ENCODE measurements around the gene CFAP53. TPM values are rescaled to one million over a fixed set of nuclear protein-coding genes. Genes with fewer than 3 reads are reported as not detected.
"Not testable (repeated sequence)": the region's sequence is repeated elsewhere in the genome, so short reads cannot be mapped to it uniquely, and the experiment has no call there.

Gene CFAP53, protein sequence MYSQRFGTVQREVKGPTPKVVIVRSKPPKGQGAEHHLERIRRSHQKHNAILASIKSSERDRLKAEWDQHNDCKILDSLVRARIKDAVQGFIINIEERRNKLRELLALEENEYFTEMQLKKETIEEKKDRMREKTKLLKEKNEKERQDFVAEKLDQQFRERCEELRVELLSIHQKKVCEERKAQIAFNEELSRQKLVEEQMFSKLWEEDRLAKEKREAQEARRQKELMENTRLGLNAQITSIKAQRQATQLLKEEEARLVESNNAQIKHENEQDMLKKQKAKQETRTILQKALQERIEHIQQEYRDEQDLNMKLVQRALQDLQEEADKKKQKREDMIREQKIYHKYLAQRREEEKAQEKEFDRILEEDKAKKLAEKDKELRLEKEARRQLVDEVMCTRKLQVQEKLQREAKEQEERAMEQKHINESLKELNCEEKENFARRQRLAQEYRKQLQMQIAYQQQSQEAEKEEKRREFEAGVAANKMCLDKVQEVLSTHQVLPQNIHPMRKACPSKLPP
- polyA plus RNA-seq (2013, experiment 1 of 2; ENCODE audit: insufficient read length), result 0.22 TPM
- 0.13 TPM for polyA plus RNA-seq (2013, experiment 2 of 2; ENCODE audit: insufficient read length)

DNA sequence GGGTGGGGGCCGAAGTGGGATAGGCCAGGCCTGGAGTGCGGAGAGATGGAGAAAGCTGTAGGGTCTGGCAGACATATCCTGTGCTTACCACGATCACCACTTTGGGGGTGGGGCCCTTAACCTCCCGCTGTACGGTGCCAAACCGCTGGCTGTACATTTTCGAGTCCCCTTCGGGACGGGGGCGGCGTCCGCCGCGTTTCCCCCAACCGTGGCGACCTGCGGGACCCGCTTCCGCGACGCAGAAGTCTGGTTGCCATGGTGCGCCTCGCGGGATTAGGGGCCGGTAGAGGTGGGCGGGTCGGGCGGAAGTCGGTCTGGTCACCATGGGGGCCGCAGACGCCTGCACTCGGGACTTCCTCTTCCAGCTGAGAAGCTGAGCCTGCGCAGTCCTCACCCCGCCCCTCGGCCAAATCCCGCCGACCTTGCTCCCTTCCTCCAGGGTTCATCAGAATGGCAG, at the start of gene CFAP53:
Gene CFAP53 (minus strand): TSS at position 248 of the 457 bp plus-strand sequence. CDS start 91 bp downstream, at position 157.
- peak; percentile 88 for DNase-seq

DNA sequence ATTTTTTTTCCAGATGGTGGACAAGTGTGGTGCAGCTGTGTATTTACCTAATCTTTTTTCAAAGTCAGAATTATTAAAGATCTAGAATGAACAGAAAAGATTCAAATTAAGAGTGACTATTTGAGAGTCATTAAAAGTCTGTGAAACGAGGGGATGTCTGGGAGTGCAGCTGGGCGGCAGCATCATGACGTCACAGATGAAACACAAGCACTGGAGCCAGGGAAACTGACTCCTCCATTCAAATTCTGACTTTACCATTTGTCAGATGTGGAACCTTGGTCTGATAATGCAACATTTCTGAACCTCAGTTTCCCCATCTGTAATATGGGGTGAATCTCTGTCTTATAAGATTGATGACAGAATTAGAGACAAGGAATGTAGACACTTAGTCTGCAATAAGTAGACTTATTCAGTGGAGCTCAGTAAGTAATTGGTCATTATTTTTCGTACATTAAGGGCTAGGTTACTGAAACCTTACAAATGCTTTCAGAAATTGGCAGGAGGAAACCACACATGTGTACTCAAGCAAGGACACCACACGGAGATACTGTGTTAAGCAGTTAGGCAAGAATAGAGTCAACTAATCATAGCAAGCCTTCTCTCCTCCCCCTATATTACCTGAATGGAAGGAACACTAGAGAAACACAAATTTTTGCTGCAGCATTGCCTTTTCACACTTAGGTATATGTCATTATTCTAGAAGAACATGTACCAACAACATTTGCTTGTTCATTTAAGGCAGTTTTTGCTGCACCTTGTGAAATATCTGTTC, 49.0 kb upstream of the CFAP53 start:
- no peak for DNase-seq

DNA sequence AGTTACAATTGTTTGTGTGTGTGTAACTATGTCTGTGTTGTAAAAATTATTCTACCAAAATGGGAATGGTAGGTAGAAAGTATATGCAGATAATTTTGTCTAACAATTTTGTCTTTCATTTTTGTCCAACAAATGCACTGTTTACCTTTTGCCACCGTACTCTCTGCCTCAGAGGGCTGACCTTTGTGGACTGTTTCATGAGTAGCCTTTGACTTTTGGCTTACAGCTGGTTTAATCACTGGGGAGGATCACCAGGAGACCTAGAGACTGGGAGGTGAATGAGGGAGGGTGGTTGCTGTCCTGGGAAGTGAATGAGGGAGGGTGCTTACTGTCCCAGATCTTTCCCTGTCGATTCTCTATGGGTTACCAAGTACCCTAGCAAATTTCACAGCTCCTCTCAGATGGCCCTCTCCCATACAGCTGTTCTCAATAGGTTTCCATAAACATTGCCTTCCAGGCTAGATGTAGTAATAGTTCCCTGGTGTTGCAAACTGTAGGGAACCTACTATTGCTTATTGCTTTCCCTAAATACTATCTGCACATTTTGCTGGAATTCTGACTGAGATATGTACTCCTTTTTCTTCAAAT, 47.7 kb upstream of the CFAP53 start:
- no peak for DNase-seq

DNA sequence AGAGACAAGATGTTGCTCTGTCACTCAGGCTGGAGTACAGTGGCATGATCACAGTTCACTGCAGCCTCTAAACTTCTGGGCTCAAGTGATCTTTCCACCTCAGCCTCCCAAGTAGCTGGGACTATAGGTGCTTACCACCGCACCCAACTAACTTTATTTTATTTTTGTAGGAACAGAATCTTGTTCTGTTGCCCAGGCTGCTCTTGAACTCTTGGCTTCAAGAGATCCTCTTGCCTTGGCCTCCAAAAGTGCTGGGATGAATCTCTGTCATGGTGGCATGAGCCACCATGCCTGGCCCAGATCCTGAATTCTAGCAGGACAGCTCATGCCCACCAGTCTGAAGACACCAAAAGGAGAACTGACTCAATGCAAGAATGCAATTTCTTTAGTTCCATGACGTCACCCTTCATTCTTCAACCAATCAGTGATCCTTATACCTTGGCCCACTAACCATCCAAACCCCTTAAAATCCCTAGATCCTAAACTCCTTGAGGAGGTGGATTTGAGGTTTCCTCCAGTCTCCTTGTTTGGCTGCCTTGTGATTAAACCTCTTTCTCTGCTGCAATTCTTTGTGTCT, 46.8 kb upstream of the CFAP53 start:
- DNase-seq, result no peak

DNA sequence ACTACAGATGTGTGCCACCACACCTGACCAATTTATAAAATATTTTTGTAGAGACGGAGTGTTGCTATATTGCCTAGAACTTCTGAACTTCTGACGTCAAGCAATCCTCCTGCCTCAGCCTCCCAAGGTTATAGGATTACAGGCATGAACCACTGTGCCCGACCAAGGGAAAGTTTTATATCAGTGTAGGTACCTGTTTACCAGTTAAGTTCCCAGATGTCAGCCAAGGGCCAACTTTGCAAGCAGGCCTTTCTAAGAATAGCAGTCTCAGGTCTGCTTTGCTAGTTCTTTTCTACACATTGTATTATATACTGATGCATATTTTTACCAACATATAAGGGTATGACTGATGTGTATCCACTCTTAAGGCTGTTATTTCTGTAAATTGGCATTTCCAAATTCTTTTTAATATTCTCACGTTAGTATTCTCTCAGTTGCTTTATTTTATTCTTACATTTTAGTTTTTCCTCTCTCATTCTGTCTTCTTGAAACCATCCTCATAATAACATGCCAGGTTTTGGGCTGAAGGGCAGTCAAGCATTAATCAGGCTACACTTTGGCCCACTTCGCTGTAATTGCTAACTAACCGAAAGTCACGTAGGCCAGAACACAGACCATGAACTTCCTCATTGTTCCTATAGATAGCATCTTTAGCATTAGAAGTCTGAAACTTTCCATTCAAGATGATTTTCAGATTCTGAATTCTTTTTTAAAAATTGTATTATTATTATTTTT, 46.2 kb upstream of the CFAP53 start:
- DNase-seq, result no peak

DNA sequence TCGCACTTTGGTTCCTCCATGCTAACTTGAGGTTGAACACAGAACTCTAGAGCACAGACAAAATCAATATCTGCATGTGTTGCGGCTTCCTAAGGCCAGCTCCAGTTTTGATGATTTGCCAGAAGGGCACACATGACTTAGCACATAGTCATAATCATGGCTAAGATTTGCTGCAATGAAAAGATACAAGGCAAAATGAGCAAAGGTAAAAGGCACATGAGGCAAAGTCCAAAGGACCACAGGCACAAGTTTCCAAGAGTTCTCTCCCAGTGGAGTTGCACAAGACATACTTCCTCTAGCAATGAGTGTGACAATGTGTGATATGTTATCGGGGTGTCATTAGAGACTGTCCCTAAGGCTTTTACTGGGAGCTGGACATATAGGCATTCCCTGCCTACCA, 45.4 kb upstream of the CFAP53 start:
- DNase-seq, result no peak

DNA sequence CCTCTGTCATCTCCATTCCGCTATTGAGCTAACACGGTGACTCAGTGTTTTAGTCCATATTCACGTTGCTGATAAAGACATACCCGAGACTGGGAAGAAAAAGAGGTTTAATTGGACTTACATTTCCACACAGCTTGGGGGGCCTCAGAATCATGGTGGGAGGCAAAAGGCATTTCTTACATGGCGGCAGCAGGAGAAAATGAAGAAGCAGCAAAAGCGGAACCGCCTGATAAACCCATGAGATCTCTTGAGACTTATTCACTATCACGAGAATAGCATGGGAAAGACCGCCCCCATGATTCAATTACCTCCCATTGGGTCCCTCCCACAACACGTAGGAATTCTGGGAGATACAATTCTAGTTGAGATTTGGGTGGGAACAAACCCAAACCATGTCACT, 43.8 kb upstream of the CFAP53 start:
- DNase-seq, result no peak

DNA sequence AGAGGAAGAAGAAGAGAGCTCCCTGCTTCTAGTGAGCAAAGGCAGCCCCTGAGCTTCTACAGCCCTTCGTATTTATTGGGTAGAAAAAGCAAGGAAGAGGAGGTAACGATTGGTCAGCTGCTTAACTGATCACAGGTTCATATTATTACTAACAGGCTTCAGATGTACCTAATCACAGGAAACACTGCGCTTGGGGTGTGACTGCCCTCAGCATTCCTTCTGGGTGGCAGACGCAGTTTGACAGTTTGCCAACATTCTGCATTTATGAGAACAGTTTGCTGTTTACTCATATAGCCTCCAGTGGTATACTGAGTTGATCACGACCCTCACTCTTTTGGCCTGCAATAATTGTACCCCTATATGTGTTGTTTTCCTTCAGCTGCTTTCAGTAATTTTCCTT, 42.6 kb upstream of the CFAP53 start:
- DNase-seq, result not testable (repeated sequence)

DNA sequence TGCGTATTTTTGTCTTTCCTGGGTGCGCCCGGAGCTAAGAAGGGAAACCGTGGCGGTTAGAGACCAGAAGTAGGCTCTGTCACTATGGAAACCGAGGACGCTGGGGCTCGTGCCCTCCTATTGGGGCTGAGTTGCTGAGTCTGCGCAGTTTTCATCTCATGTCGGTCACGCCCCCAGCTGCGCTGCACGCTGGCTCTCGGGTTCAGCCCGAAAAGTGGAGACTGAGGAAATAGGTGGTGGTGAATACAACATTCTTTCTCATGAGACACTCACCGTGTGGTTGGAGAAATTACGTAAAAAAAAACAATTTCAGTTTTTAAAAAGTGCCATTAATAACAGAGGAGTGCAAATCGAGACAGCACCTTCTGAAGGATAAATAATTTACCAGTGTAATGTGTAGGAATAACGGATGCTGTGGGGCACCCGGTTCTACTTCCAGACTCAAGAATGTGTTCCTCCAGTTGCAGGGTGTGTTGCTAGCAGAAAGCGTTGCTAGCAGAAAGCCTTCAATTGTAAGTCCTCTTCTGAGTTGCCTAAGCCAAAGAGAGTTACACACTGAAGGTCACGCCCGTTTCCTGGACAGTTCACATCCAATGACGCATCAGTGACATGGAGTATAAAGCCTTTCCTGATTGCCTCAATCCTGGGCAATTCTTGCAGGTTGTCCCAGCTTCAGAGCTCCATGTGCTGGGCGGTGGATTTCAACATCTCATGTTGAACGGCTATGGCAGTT, 41.6 kb upstream of the CFAP53 start:
- peak; percentile 88 for DNase-seq

DNA sequence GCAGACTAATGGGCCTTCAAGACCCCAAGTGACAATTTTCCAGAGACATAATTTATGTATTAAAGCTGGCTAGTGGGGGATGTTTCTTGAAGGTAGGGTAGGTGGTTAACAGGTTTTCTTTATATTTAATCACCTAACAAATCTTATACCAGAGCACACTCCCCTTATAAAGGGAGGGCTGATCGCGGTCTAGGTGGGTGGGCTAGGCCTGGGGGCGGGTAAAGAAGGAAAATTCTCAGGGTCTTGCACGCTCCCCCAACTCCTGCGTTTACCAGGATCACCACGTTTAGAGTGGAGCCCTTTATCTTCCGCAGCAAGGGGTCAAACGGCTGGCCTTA, 41.1 kb upstream of the CFAP53 start:
- no peak for DNase-seq

DNA sequence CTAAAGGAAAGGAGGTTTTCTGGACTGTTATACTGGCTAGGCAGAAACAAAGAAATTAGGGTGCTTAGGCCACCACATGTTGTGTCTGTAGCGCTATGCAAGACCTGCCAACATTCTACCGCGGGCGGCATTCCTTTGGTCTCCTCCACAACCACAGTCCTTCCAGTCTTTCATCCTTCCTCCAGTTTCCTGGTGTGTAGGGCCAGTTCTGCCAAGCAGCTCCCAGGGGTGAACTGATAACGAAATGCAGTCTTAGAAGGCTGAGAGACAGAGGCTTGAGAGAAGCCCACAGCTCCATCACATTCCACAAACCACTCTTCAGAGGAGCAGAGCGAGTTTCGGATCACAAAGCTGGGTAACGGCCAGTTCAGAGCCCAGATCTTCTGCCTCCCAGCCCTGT, 40.6 kb upstream of the CFAP53 start:
- DNase-seq, result peak; percentile 35

DNA sequence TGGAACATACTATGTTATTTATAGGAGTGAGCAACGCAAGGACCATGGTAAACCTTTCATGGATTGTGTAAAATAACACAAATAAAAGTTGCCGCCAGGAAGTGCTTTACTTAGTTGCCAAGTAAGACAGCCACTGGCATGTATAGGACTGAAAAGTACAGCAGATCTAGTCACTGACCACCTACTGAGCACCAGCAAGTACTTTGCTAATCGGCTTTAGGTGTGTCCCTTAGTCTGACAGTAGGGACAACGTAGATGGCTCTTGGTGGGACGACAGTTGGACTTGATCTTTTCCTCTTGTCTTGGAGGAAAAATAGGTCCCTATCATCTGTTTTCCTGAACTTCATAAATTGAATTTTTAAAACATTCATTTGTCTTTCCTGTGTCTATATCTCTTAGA, 34.8 kb upstream of the CFAP53 start:
- DNase-seq, result no peak

DNA sequence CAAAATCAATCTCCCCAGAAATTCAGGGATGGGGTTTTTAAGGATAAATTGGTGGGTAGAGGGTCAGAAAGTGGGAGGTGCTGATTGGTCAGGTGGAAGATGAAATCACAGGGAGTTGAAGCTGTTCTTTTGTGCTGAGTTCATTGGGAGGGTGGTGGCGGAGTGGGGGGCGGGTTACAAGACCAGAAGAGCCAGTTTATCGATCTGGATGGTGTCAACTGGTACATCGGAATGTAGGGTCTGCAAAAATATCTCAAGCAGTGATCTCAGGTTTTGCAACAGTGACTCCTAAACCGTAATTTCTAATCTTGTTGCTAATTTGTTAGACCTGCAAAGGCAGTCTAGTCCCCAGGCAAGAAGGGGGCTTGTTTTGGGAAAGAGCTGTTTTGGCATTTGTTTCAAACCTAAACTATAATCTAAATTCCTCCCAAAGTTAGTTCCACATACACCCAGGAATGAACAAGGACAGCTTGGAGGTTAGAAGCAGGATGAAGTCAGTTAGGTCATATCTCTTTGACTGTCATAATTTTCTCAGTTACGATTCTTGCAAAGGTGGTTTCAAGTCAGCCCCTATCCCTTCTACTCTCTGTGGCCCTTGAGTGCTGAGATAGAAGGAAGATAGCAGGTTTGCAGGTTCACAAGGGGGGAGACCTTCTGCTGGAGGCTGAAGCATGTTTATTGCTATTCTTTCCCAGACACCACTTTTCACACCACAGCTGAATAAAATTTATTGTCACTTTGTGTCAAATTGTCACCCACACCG, 33.5 kb upstream of the CFAP53 start:
- no peak for DNase-seq

DNA sequence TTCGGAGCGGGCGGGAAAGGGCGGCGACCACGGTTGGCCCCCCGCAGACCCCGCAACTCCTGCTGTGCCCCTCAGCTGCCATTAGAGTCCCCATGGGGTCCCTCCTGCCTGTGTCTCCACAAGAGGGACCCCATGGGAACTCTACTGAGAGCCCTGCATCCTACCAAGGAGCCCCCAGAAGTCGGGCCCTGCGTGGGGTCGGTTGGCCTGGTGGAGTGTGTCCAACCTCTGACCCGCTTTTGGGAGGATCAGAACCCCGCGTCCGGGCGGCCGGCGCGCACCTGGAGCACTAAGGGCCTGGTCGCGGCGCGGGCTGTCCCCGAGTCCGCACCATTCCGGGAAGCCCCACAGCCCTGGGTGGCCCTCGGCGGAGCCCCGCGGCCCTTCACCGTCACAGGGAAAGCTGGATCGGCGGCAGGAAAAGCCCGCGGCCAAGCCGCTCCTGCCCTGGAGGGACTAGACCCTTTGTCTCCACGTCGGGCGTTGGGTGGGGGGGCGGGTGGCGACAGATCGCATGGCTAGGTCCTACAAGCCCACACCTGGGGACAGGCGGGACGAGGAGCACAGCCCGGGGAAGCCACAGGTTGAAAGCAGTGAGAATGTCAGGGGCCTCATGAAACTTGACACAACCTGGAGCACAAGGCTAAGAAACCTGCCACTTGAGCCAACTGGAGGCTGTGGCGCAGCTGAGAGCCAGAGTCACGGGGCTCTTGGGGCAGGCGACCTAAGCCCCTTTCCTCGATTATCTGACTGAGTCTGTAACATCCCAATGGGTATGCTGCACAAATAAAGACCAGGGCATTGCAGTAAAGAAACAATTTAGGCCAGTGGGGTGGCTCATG, 32.4 kb upstream of the CFAP53 start:
- DNase-seq, result no peak

DNA sequence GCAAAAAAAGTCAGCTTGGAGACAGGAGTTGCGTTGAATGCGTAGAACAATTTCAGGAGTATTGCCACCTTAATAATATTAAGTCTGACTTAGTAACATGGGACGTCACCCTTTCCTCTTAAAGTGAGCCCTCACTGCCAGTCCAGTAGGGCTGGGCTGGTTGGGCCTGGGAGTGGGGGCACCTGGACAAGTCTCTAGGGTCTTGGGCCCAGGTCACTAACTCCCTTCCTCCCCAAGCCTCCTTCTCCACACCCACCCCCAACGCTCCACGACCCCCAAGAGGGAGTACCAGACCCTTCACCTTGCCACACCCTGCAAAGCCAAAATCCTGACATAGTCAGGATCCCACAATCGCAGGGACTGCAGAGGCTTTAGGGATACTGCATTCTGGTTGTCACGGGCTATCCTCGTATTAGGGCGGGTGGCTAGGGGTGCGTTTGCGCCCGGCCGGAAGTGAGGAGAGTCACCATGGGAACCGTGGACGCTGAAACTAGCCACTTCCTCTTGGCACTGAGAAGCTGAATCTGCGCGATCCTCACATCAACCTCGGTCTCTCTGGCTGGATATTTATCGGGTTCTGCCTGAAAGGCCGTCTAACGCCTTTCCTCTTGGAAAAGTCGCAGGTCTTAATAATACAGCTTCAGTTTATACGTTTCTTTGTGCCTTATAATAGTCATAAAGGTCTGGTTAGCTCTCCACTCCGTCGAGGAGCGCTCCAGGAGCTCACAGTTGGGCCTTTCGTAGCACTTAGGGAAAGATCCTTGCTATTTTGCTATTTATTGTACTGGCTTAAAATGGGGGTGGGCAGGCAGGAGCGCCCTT, 31.5 kb upstream of the CFAP53 start:
- peak; percentile 77 for DNase-seq

DNA sequence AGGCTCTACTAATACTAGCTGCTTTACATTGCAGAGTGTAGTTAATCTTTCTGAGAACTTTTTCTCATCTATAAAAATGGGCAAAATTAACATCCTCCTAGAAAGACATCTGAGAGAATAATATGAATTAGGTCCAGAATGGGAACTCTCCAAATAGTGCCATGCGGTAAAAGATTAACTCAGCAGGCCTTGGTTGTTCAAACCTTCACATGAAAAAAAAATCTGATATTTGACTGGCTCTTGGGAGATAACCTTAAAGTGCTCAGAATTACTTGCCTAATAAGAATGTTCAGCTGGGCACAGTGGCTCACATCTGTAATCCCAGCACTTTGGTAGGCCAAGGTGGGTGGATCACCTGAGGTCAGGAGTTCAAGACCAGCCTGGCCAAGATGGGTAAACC, 26.7 kb upstream of the CFAP53 start:
- DNase-seq, result no peak

DNA sequence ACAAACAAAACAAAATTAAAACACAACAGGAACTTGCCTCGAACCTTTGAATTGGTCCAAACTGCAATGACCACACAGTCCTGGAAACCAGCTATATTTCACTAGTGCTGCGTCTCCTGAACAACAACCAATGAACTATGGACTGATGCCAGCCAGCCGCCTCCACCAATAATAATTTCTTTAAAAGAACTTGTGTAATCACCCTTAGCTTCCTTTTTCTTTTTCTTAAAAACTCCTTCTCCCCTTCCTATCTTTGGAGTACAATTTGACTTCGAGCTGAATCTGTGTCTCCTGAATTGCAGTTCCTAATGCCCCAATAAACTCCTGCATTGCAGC, 22.8 kb upstream of the CFAP53 start:
- DNase-seq, result no peak

DNA sequence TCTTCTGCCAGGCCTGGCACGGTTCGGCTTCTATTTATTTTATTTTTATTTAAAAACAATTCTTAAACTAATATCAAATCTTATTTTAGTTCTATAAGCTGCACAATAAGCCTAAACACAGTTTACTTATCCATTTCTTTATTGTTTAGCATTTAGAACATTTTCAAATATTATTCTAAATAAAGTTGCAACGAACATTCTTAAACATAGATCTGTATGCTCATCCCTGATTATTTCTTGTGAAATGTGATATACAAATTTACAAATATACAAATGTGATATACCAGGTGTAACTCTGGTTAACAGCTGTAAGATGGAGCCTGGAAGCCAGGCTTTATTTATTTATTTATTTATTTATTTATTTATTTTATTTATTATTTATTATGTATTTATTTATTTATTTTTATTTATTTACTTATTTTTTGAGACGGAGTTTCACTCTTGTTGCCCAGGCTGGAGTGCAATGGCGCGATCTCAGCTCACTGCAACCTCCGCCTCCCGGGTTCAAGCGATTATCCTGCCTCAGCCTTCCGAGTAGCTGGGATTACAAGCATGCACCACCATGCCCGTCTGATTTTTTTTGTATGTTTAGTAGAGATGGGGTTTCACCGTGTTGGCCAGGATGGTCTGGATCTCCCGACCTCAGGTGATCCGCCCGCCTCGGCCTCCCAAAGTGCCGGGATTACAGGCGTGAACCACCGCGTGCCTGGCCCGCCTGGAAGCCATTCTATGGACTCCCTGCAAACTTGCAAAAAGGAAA, 22.2 kb upstream of the CFAP53 start:
- DNase-seq, result not testable (repeated sequence)
